ENCODE measurements around the gene AIF1. TPM values are rescaled to one million over a fixed set of nuclear protein-coding genes. Genes with fewer than 3 reads are reported as not detected.
A peak's percentile ranks its signal among the peaks of the same experiment; 100 is the strongest.

Gene AIF1
- total RNA-seq, 1 donor from 2014 or later = 109 TPM

DNA sequence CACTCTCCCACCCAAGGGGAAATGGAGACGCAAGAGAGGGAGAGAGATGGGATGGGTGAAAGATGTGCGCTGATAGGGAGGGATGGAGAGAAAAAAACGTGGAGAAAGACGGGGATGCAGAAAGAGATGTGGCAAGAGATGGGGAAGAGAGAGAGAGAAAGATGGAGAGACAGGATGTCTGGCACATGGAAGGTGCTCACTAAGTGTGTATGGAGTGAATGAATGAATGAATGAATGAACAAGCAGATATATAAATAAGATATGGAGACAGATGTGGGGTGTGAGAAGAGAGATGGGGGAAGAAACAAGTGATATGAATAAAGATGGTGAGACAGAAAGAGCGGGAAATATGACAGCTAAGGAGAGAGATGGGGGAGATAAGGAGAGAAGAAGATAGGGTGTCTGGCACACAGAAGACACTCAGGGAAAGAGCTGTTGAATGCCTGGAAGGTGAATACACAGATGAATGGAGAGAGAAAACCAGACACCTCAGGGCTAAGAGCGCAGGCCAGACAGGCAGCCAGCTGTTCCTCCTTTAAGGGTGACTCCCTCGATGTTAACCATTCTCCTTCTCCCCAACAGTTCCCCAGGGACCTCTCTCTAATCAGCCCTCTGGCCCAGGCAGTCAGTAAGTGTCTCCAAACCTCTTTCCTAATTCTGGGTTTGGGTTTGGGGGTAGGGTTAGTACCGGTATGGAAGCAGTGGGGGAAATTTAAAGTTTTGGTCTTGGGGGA lies 38.9 kb upstream of the AIF1 start:
- Histone ChIP-seq H3K4me3 (peak overlapping the region; percentile 53), H3K4me1 (peaks cover 17% of the 10 kb centered on the region), H3K36me3 (no peaks in the 10 kb centered on the region), H3K27ac (peak overlapping the region; percentile 61), H3K9me3 (no peaks in the 10 kb centered on the region), H3K27me3 (ENCODE audit: low read depth) (no peaks in the 10 kb centered on the region)
- DNase-seq (no peak), ATAC-seq (no peak)
- intact Hi-C loops (cut with DNase I) = no loop called here
- TF ChIP-seq, protein P1, sequence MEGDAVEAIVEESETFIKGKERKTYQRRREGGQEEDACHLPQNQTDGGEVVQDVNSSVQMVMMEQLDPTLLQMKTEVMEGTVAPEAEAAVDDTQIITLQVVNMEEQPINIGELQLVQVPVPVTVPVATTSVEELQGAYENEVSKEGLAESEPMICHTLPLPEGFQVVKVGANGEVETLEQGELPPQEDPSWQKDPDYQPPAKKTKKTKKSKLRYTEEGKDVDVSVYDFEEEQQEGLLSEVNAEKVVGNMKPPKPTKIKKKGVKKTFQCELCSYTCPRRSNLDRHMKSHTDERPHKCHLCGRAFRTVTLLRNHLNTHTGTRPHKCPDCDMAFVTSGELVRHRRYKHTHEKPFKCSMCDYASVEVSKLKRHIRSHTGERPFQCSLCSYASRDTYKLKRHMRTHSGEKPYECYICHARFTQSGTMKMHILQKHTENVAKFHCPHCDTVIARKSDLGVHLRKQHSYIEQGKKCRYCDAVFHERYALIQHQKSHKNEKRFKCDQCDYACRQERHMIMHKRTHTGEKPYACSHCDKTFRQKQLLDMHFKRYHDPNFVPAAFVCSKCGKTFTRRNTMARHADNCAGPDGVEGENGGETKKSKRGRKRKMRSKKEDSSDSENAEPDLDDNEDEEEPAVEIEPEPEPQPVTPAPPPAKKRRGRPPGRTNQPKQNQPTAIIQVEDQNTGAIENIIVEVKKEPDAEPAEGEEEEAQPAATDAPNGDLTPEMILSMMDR (IDR thresholded peaks at IDR 0.05) = no peak

DNA sequence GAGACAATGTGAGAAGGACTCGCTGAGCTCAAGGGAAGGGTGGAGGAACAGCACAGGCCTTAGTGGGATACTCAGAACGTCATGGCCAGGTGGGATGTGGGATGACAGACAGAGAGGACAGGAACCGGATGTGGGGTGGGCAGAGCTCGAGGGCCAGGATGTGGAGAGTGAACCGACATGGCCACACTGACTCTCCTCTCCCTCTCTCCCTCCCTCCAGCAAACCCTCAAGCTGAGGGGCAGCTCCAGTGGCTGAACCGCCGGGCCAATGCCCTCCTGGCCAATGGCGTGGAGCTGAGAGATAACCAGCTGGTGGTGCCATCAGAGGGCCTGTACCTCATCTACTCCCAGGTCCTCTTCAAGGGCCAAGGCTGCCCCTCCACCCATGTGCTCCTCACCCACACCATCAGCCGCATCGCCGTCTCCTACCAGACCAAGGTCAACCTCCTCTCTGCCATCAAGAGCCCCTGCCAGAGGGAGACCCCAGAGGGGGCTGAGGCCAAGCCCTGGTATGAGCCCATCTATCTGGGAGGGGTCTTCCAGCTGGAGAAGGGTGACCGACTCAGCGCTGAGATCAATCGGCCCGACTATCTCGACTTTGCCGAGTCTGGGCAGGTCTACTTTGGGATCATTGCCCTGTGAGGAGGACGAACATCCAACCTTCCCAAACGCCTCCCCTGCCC lies 38.0 kb upstream of the AIF1 start:
- intact Hi-C loops (cut with DNase I) = no loop called here
- TF ChIP-seq, protein P1 (IDR thresholded peaks at IDR 0.05) = no peak
- ATAC-seq (no peak), DNase-seq (no peak)
- Histone ChIP-seq H3K4me1 (peaks cover 23% of the 10 kb centered on the region), H3K27me3 (ENCODE audit: low read depth) (no peaks in the 10 kb centered on the region), H3K36me3 (no peaks in the 10 kb centered on the region), H3K4me3 (peak overlapping the region; percentile 53), H3K27ac (no peak overlapping the region), H3K9me3 (no peaks in the 10 kb centered on the region)

DNA sequence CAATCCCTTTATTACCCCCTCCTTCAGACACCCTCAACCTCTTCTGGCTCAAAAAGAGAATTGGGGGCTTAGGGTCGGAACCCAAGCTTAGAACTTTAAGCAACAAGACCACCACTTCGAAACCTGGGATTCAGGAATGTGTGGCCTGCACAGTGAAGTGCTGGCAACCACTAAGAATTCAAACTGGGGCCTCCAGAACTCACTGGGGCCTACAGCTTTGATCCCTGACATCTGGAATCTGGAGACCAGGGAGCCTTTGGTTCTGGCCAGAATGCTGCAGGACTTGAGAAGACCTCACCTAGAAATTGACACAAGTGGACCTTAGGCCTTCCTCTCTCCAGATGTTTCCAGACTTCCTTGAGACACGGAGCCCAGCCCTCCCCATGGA lies 37.5 kb upstream of the AIF1 start:
- no peaks in the 10 kb centered on the region for H3K27me3 ChIP-seq (ENCODE audit: low read depth)
- no peak for DNase-seq

DNA sequence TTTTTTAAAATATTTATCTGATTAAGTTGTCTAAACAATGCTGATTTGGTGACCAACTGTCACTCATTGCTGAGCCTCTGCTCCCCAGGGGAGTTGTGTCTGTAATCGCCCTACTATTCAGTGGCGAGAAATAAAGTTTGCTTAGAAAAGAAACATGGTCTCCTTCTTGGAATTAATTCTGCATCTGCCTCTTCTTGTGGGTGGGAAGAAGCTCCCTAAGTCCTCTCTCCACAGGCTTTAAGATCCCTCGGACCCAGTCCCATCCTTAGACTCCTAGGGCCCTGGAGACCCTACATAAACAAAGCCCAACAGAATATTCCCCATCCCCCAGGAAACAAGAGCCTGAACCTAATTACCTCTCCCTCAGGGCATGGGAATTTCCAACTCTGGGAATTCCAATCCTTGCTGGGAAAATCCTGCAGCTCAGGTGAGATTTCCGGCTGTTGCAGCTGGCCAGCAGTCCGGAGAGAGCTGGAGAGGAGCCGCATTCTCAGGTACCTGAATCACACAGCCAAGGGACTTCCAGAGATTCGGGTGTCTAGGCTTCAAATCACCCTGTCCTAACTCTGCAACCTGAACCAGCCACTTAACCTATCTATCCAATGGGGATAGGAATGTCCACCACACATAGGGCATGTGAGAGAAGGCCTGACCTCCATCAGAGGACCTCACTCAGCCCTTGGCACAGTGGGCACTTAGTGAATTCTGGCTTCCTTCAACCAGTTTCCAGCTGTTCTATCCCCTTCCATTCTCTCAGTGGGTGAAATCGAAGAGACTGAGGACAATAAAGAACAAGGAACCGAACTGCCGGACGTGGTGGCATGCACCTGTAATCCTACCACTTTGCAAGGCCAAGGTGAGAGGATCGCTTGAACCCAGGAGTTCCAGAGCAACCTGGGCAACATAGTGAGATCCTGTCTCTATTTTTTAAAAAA lies 36.6 kb upstream of the AIF1 start:
- TF ChIP-seq, protein P1 (IDR thresholded peaks at IDR 0.05) = no peak
- Histone ChIP-seq H3K4me3 (no peak overlapping the region), H3K27me3 (ENCODE audit: low read depth) (no peaks in the 10 kb centered on the region), H3K36me3 (no peaks in the 10 kb centered on the region), H3K4me1 (peaks cover 35% of the 10 kb centered on the region), H3K9me3 (no peaks in the 10 kb centered on the region), H3K27ac (no peak overlapping the region)
- DNase-seq = no peak
- intact Hi-C loops (cut with DNase I) = no loop called here
- ATAC-seq = no peak

More for the DNA sequence above, 37.5 kb upstream of the AIF1 start:
- no peak for ATAC-seq
- Histone ChIP-seq H3K9me3 (no peaks in the 10 kb centered on the region), H3K27ac (no peak overlapping the region), H3K4me3 (peak overlapping the region; percentile 53), H3K4me1 (peaks cover 28% of the 10 kb centered on the region), H3K36me3 (no peaks in the 10 kb centered on the region)
- intact Hi-C loops (cut with DNase I) = no loop called here
- TF ChIP-seq, protein P1 (IDR thresholded peaks at IDR 0.05) = no peak

DNA sequence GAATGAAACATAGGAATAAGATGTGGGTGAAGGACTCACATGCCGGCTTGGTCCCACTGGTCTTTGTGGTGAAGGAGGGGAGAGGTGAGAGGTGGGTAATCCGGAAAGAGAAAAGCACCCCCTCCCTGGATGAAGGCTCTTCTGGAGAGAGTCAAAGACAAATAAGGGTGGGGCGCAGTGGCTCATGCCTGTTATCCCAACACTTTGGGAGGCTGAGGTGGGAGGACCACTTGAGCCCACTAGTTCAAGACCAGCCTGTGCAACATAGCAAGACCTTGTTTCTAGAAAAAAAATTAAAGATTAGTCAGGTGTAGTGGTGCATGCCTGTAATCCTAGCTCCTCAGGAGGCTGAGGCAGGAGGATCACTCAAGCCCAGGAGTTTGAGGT lies 35.9 kb upstream of the AIF1 start:
- Histone ChIP-seq H3K9me3 (no peaks in the 10 kb centered on the region), H3K4me1 (peaks cover 35% of the 10 kb centered on the region), H3K27ac (no peak overlapping the region), H3K4me3 (no peak overlapping the region), H3K27me3 (ENCODE audit: low read depth) (no peaks in the 10 kb centered on the region), H3K36me3 (no peaks in the 10 kb centered on the region)
- intact Hi-C loops (cut with DNase I) = no loop called here
- no peak for DNase-seq
- ATAC-seq = no peak
- TF ChIP-seq, protein P1 (IDR thresholded peaks at IDR 0.05) = no peak

Data from lower lobe of right lung (tissue), 2 donors.